HepG2 (cell line): ENCODE results near the gene PSEN2. TPM values are rescaled to one million over a fixed set of nuclear protein-coding genes. Genes with fewer than 3 reads are reported as not detected.

Source experiments
- FIP1L1 ChIP-seq: fragments of 200-400 bp; formaldehyde crosslinking; IDR thresholded peaks from 2 replicates; pipeline ENCODE4 v1.6.1; 2018; ENCODE audit warnings: low read depth, mild to moderate bottlenecking, low read length, moderate library complexity, borderline replicate concordance; ENCODE audit not compliant: insufficient read depth
- FOXK2 ChIP-seq: fragments of 450-650 bp; IDR thresholded peaks from 2 replicates; pipeline ENCODE4 v1.6.1; 2016
- FOXP4 ChIP-seq: sonication (generic); formaldehyde crosslinking; IDR thresholded peaks from 2 replicates; pipeline ENCODE4 v1.4.0; 2020; ENCODE audit warnings: missing genetic modification reagents
- GZF1 ChIP-seq: sonication (generic); formaldehyde crosslinking; IDR thresholded peaks from 2 replicates; pipeline ENCODE4 v1.5.1; 2020; ENCODE audit warnings: mild to moderate bottlenecking, missing genetic modification reagents
- HMGA1 ChIP-seq: sonication (generic); formaldehyde crosslinking; conservative IDR thresholded peaks from 2 replicates; pipeline ENCODE4 v1.4.0; 2020; ENCODE audit warnings: missing genetic modification reagents
- JDP2 ChIP-seq: sonication (generic); formaldehyde crosslinking; IDR thresholded peaks from 2 replicates; pipeline ENCODE4 v1.8.1; 2022; ENCODE audit warnings: missing genetic modification reagents, borderline replicate concordance
- KDM5A ChIP-seq: fragments of 200-600 bp; sonication (generic); IDR thresholded peaks from 2 replicates; pipeline ENCODE4 v1.7.0; 2018; ENCODE audit warnings: antibody characterized with exemption, mild to moderate bottlenecking, low read length, borderline replicate concordance
- KLF9 ChIP-seq: IDR thresholded peaks from 2 replicates; pipeline ENCODE4 v1.6.1; 2016; ENCODE audit warnings: low read depth
- MIER3 ChIP-seq: IDR thresholded peaks from 2 replicates; pipeline ENCODE4 v1.6.1; 2016; ENCODE audit warnings: missing compliant biosample characterization, borderline replicate concordance
- NCOR1 ChIP-seq: fragments of 200-600 bp; sonication (generic); IDR thresholded peaks from 2 replicates; pipeline ENCODE4 v1.7.0; 2017; ENCODE audit warnings: antibody characterized with exemption, low read length, borderline replicate concordance
- PCBP1 ChIP-seq: fragments of 200-400 bp; formaldehyde crosslinking; IDR thresholded peaks from 2 replicates; pipeline ENCODE4 v1.6.1; 2017; ENCODE audit warnings: mild to moderate bottlenecking, low read depth, low read length, borderline replicate concordance
- RBAK ChIP-seq: sonication (generic); formaldehyde crosslinking; IDR thresholded peaks from 2 replicates; pipeline ENCODE4 v1.5.1; 2020; ENCODE audit warnings: mild to moderate bottlenecking, missing genetic modification reagents
- SP140L ChIP-seq: sonication (generic); formaldehyde crosslinking; IDR thresholded peaks from 2 replicates; pipeline ENCODE4 v1.4.0; 2020; ENCODE audit warnings: missing genetic modification reagents, borderline replicate concordance
- SUZ12 ChIP-seq: fragments of 150-350 bp; IDR thresholded peaks from 2 replicates; pipeline ENCODE4 v1.6.1; 2014; ENCODE audit warnings: low read depth, low read length
- TEAD3 ChIP-seq: optimal IDR thresholded peaks from 2 replicates; pipeline ENCODE3; 2016; ENCODE audit warnings: borderline replicate concordance
- ZBTB42 ChIP-seq: sonication (generic); formaldehyde crosslinking; IDR thresholded peaks from 2 replicates; pipeline ENCODE4 v1.5.0; 2020; ENCODE audit warnings: mild to moderate bottlenecking, missing genetic modification reagents
- ZFP91 ChIP-seq: sonication (generic); formaldehyde crosslinking; IDR thresholded peaks from 2 replicates; pipeline ENCODE4 v1.9.0; 2022; ENCODE audit warnings: missing genetic modification reagents, mild to moderate bottlenecking, borderline replicate concordance
- ZFX ChIP-seq: sonication (generic); formaldehyde crosslinking; IDR thresholded peaks from 2 replicates; pipeline ENCODE4 v1.4.0; 2020; ENCODE audit warnings: mild to moderate bottlenecking, low read depth, missing genetic modification reagents, moderate library complexity
- ZMYM2 ChIP-seq: sonication (generic); formaldehyde crosslinking; IDR thresholded peaks from 2 replicates; pipeline ENCODE4 v1.8.0; 2022; ENCODE audit warnings: mild to moderate bottlenecking, missing genetic modification reagents
- ZNF224 ChIP-seq: sonication (generic); formaldehyde crosslinking; IDR thresholded peaks from 2 replicates; pipeline ENCODE4 v1.5.0; 2020; ENCODE audit warnings: mild to moderate bottlenecking, missing genetic modification reagents
- ZNF33B ChIP-seq: sonication (generic); formaldehyde crosslinking; IDR thresholded peaks from 2 replicates; pipeline ENCODE4 v1.5.1; 2020; ENCODE audit warnings: mild to moderate bottlenecking, missing genetic modification reagents
- ZNF343 ChIP-seq: sonication (generic); formaldehyde crosslinking; IDR thresholded peaks from 2 replicates; pipeline ENCODE4 v1.4.0; 2020; ENCODE audit warnings: mild to moderate bottlenecking, missing genetic modification reagents
- ZNF576 ChIP-seq: sonication (generic); formaldehyde crosslinking; IDR thresholded peaks from 2 replicates; pipeline ENCODE4 v1.4.0; 2020; ENCODE audit warnings: mild to moderate bottlenecking, missing genetic modification reagents
- ZNF800 ChIP-seq: sonication (generic); formaldehyde crosslinking; IDR thresholded peaks from 2 replicates; pipeline ENCODE4 v1.4.0; 2020; ENCODE audit warnings: missing genetic modification reagents
- ZSCAN21 ChIP-seq: sonication (generic); formaldehyde crosslinking; IDR thresholded peaks from 2 replicates; pipeline ENCODE4 v1.8.0; 2022; ENCODE audit warnings: mild to moderate bottlenecking, missing genetic modification reagents, moderate library complexity, borderline replicate concordance
- polyA plus RNA-seq, 8 experiments: library from polyadenylated mRNA; depleted of rRNA in 3 of 8; stranded (reverse) in 7 of 8; unstranded in 1 of 8; fragments of >200 nt; fragmentation: Illumina TruSeq in 4 of 8; extraction: Trizol in 4 of 8; gene quantifications; 2 replicates each; pipeline versions ENCODE4 v1.2.1 to v1.2.3, GENCODE V29; 2011 to 2016; ENCODE audit warnings: low read depth in 4 of 8, missing spikeins in 1 of 8, mixed read lengths in 1 of 8; ENCODE audit not compliant: insufficient read depth in 1 of 8
- total RNA-seq, 5 experiments: library from RNA; depleted of rRNA; stranded (reverse); fragments of >200 nt; fragmentation: Illumina TruSeq; extraction: Trizol; gene quantifications; 2 replicates each; pipeline ENCODE4 v1.2.3, GENCODE V29; 2016; ENCODE audit warnings: low read depth in 1 of 5

Gene PSEN2
- total and polyA plus RNA-seq, 2 of the 13 experiments (the other 11 are each of a cell fraction or from before 2014, with no cell fraction given) = 5.9 to 13.1 TPM

GRCh38 chr1:226940029-226940805 is 69.8 kb downstream of the PSEN2 start, which contains the start of gene COQ8A (continued):
- no peak for TF ChIP-seq MIER3 (CRISPR knock-in tag)
- TF ChIP-seq ZMYM2 (CRISPR knock-in tag) = no peak
- no peak; the same call in 1 of the 2 replicates for TF ChIP-seq ZSCAN21 (CRISPR knock-in tag)
- TF ChIP-seq ZNF576 = no peak
- TF ChIP-seq FIP1L1 = no peak
- TF ChIP-seq FOXK2 = 0 out of 2 replicates have a peak, but pooled peaks have one; percentile 43
- no peak for TF ChIP-seq NCOR1
- 0 out of 2 replicates have a peak, but pooled peaks have one; percentile 15 for TF ChIP-seq ZNF343 (CRISPR knock-in tag)
- TF ChIP-seq ZNF33B (CRISPR knock-in tag) = no peak
- no peak for TF ChIP-seq JDP2
- TF ChIP-seq PCBP1 = no peak
- TF ChIP-seq FOXP4 (CRISPR knock-in tag) = 0 out of 2 replicates have a peak, but pooled peaks have one; percentile 37
- no peak for TF ChIP-seq SUZ12
- TF ChIP-seq TEAD3 = peak; percentile 8
- peak; percentile 7; the same call in 1 of the 2 replicates for TF ChIP-seq RBAK
- TF ChIP-seq KDM5A = no peak; the same call in 1 of the 2 replicates
- TF ChIP-seq ZNF224 (CRISPR knock-in tag) = peak; percentile 92
- TF ChIP-seq ZFP91 (CRISPR knock-in tag) = peak; percentile 72
- TF ChIP-seq ZFX = peak; percentile 1; the same call in 1 of the 2 replicates
- no peak for TF ChIP-seq GZF1 (CRISPR knock-in tag)
- peak; percentile 57 for TF ChIP-seq ZBTB42 (CRISPR knock-in tag)
- TF ChIP-seq SP140L (CRISPR knock-in tag) = no peak
- 0 out of 2 replicates have a peak, but pooled peaks have one; percentile 29 for TF ChIP-seq KLF9 (CRISPR knock-in tag)
- no peak; the same call in 1 of the 2 replicates for TF ChIP-seq ZNF800 (CRISPR knock-in tag)
- TF ChIP-seq HMGA1 (CRISPR knock-in tag) = no peak
